Panc1 (cell line): ENCODE data around the gene CPO.

Source experiments
- CTCF ChIP-seq: fragments of 450-650 bp; IDR thresholded peaks from 2 replicates; pipeline ENCODE4 v1.5.1; 2017; ENCODE audit warnings: mild to moderate bottlenecking
- POLR2AphosphoS5 ChIP-seq: IDR thresholded peaks from 2 replicates; pipeline ENCODE4 v1.6.1; 2012; ENCODE audit warnings: mild to moderate bottlenecking, low read depth, low read length, moderate library complexity
- REST ChIP-seq, 2 experiments: IDR thresholded peaks; 2 replicates each; pipeline ENCODE4 v1.6.1; 2011 to 2012; ENCODE audit warnings: low read depth in 2 of 2, control low read depth in 1 of 2, low read length in 1 of 2, mild to moderate bottlenecking in 1 of 2, moderate library complexity in 1 of 2; ENCODE audit not compliant: insufficient read depth in 1 of 2
- SIN3A ChIP-seq: IDR thresholded peaks from 2 replicates; pipeline ENCODE4 v1.6.1; 2012; ENCODE audit warnings: low read depth, mild to moderate bottlenecking, low read length, moderate library complexity, borderline replicate concordance; ENCODE audit not compliant: insufficient read depth
- TCF7L2 ChIP-seq: IDR thresholded peaks from 2 replicates; pipeline ENCODE4 v1.6.1; 2011; ENCODE audit warnings: mild to moderate bottlenecking, low read depth, low read length, inconsistent platforms

GRCh38 chr2:206918263-206918662 is 21.1 kb upstream of the CPO start:
- no peak for TF ChIP-seq CTCF
- TF ChIP-seq POLR2AphosphoS5, result no peak
- TF ChIP-seq REST (IDR thresholded peaks at IDR 0.05; ENCODE audit: insufficient read depth in 1 of 2, low read depth in 2 of 2, low read length in 1 of 2), result no peak
- no peak for TF ChIP-seq SIN3A
- no peak for TF ChIP-seq TCF7L2
